ENCODE measurements around the gene CEMIP.

Gene CEMIP

GRCh38 chr15:80932513-80932815 is 153.3 kb downstream of the CEMIP start:
- Histone ChIP-seq H3K79me2 (ENCODE audit: insufficient read depth, low read length) (no peaks in the 10 kb centered on the region), H2AFZ (ENCODE audit: low read length) (no peak overlapping the region), H3K27me3 (ENCODE audit: insufficient read depth, low read length, poor library complexity, severe bottlenecking) (no peaks in the 10 kb centered on the region), H3K4me3 (ENCODE audit: low read length, poor library complexity, severe bottlenecking) (no peak overlapping the region), H3K9me3 (ENCODE audit: insufficient read depth, low read depth, low read length) (no peaks in the 10 kb centered on the region), H3K4me1 (ENCODE audit: insufficient read depth, low read length, poor library complexity, severe bottlenecking) (peaks cover 5% of the 10 kb centered on the region), H3K9me2 (replicated peaks; ENCODE audit: low read depth, low read length) (no peaks in the 10 kb centered on the region), H3F3A (ENCODE audit: low read depth) (no peaks in the 10 kb centered on the region), H3K36me3 (ENCODE audit: insufficient read depth, low read length) (no peaks in the 10 kb centered on the region), H3K4me2 (ENCODE audit: low read depth, low read length, poor library complexity, severe bottlenecking) (no peak overlapping the region), H3K9ac (ENCODE audit: low read depth, low read length, poor library complexity, severe bottlenecking) (no peak overlapping the region), H4K20me1 (ENCODE audit: insufficient read depth, low read length, poor library complexity, severe bottlenecking) (no peaks in the 10 kb centered on the region)
- TF ChIP-seq CTCF (conservative IDR thresholded peaks at IDR 0.05; ENCODE audit: low read length) = no peak
- no peak for TF ChIP-seq EZH2phosphoT487 (IDR thresholded peaks at IDR 0.05; ENCODE audit: borderline replicate concordance)

GRCh38 chr15:80932989-80933388 is 153.8 kb downstream of the CEMIP start:
- H3K4me2 ChIP-seq (ENCODE audit: low read depth, low read length, poor library complexity, severe bottlenecking) = no peak overlapping the region
- H3K9ac ChIP-seq (ENCODE audit: low read depth, low read length, poor library complexity, severe bottlenecking) = no peak overlapping the region
- H2AFZ ChIP-seq (ENCODE audit: low read length) = no peak overlapping the region
- no peaks in the 10 kb centered on the region for H3F3A ChIP-seq (ENCODE audit: low read depth)
- no peaks in the 10 kb centered on the region for H4K20me1 ChIP-seq (ENCODE audit: insufficient read depth, low read length, poor library complexity, severe bottlenecking)
- TF ChIP-seq CTCF (conservative IDR thresholded peaks at IDR 0.05; ENCODE audit: low read length) = no peak
- TF ChIP-seq EZH2phosphoT487 (IDR thresholded peaks at IDR 0.05; ENCODE audit: borderline replicate concordance) = no peak
- H3K4me1 ChIP-seq (ENCODE audit: insufficient read depth, low read length, poor library complexity, severe bottlenecking) = peaks cover 5% of the 10 kb centered on the region
- no peaks in the 10 kb centered on the region for H3K79me2 ChIP-seq (ENCODE audit: insufficient read depth, low read length)
- H3K36me3 ChIP-seq (ENCODE audit: insufficient read depth, low read length) = no peaks in the 10 kb centered on the region
- H3K27me3 ChIP-seq (ENCODE audit: insufficient read depth, low read length, poor library complexity, severe bottlenecking) = no peaks in the 10 kb centered on the region
- no peak overlapping the region for H3K4me3 ChIP-seq (ENCODE audit: low read length, poor library complexity, severe bottlenecking)
- H3K9me3 ChIP-seq (ENCODE audit: insufficient read depth, low read depth, low read length) = no peaks in the 10 kb centered on the region
- H3K9me2 ChIP-seq (replicated peaks; ENCODE audit: low read depth, low read length) = no peaks in the 10 kb centered on the region

GRCh38 chr15:80934761-80935221 is 155.6 kb downstream of the CEMIP start:
- no peak overlapping the region for H3K4me3 ChIP-seq (ENCODE audit: low read length, poor library complexity, severe bottlenecking)
- no peaks in the 10 kb centered on the region for H3K27me3 ChIP-seq (ENCODE audit: insufficient read depth, low read length, poor library complexity, severe bottlenecking)
- H3K9ac ChIP-seq (ENCODE audit: low read depth, low read length, poor library complexity, severe bottlenecking) = no peak overlapping the region
- H3K9me2 ChIP-seq (replicated peaks; ENCODE audit: low read depth, low read length) = no peaks in the 10 kb centered on the region
- H3K9me3 ChIP-seq (ENCODE audit: insufficient read depth, low read depth, low read length) = no peaks in the 10 kb centered on the region
- H3F3A ChIP-seq (ENCODE audit: low read depth) = no peaks in the 10 kb centered on the region
- H4K20me1 ChIP-seq (ENCODE audit: insufficient read depth, low read length, poor library complexity, severe bottlenecking) = no peaks in the 10 kb centered on the region
- no peaks in the 10 kb centered on the region for H3K79me2 ChIP-seq (ENCODE audit: insufficient read depth, low read length)
- no peak overlapping the region for H2AFZ ChIP-seq (ENCODE audit: low read length)
- no peak overlapping the region for H3K4me2 ChIP-seq (ENCODE audit: low read depth, low read length, poor library complexity, severe bottlenecking)
- H3K36me3 ChIP-seq (ENCODE audit: insufficient read depth, low read length) = no peaks in the 10 kb centered on the region
- TF ChIP-seq EZH2phosphoT487 (IDR thresholded peaks at IDR 0.05; ENCODE audit: borderline replicate concordance) (no peak), CTCF (conservative IDR thresholded peaks at IDR 0.05; ENCODE audit: low read length) (no peak)
- H3K4me1 ChIP-seq (ENCODE audit: insufficient read depth, low read length, poor library complexity, severe bottlenecking) = peaks cover 5% of the 10 kb centered on the region

Data from Loucy (cell line).